ENCODE results near the gene GH1. TPM values are rescaled to one million over a fixed set of nuclear protein-coding genes. Genes with fewer than 3 reads are reported as not detected.
"Not testable (repeated sequence)": the region's sequence is repeated elsewhere in the genome, so short reads cannot be mapped to it uniquely, and the experiment has no call there.

Gene GH1
- total RNA-seq, 4 donors from 2014 or later: not detected

GRCh38 chr17:63914471-63914870, 4.2 kb downstream of the GH1 start:
- DNase-seq (ENCODE audit: extremely low spot score): no peak
- TF ChIP-seq POLR2AphosphoS5 (IDR thresholded peaks at IDR 0.05) (no peak), POLR2A (IDR thresholded peaks at IDR 0.05; ENCODE audit: low read depth) (no peak), EP300 (IDR thresholded peaks at IDR 0.05) (no peak), CTCF (IDR thresholded peaks at IDR 0.05) (no peak)
- no peak overlapping the region for H3K4me3 ChIP-seq
- intact Hi-C loops (cut with DNase I): loop anchor here (10.0 kb wide), 2 partner anchors 220 to 370 kb away; partner anchors contain the start of gene ERN1
- 92% methylated on average over 2 of the region's 7 CpGs for WGBS
- H3K36me3 ChIP-seq: no peaks in the 10 kb centered on the region
- H3K9me3 ChIP-seq: no peaks in the 10 kb centered on the region
- H3K27me3 ChIP-seq: peaks cover 0 to 26% (median 0%) of the 10 kb centered on the region in 4 donors
- peaks cover 0 to 11% (median 3%) of the 10 kb centered on the region in 4 donors for H3K4me1 ChIP-seq
- H3K27ac ChIP-seq (replicated peaks in 1 of 4): no peak overlapping the region

- DNase-seq (ENCODE audit: extremely low spot score): no peak
- peaks cover 0 to 14% (median 0%) of the 10 kb centered on the region in 4 donors for H3K27me3 ChIP-seq
- intact Hi-C loops (cut with DNase I): loop anchor here (10.0 kb wide), 2 partner anchors 223 to 373 kb away; partner anchors contain the start of gene ERN1
- H3K4me1 ChIP-seq: peaks cover 0 to 5% (median 0%) of the 10 kb centered on the region in 4 donors
- 46% methylated on average over 6 of the region's 8 CpGs for WGBS
- no peaks in the 10 kb centered on the region for H3K36me3 ChIP-seq
- no peaks in the 10 kb centered on the region for H3K9me3 ChIP-seq
- no peak overlapping the region for H3K4me3 ChIP-seq
- peak; percentile 59 to 90 (median 82) for TF ChIP-seq CTCF (IDR thresholded peaks at IDR 0.05)
- TF ChIP-seq EP300 (IDR thresholded peaks at IDR 0.05): no peak
- H3K27ac ChIP-seq (replicated peaks in 1 of 4): no peak overlapping the region
Observed at GRCh38 chr17:63911657-63912100, 7.0 kb downstream of the GH1 start.

GRCh38 chr17:63911041-63911635, 7.5 kb downstream of the GH1 start, which contains the start of gene CSHL1:
Gene CSHL1, minus strand, starts transcription at chr17:63911258. Its CDS starts 62 bp downstream, at chr17:63911196.
- no peak for TF ChIP-seq EP300 (IDR thresholded peaks at IDR 0.05)
- no peak for TF ChIP-seq POLR2A (IDR thresholded peaks at IDR 0.05; ENCODE audit: low read depth)
- TF ChIP-seq POLR2AphosphoS5 (IDR thresholded peaks at IDR 0.05): no peak
- TF ChIP-seq CTCF (IDR thresholded peaks at IDR 0.05): no peak
- Histone ChIP-seq H3K27ac (replicated peaks in 1 of 4) (no peak within 1 kb of the TSS), H3K27me3 (peaks cover 0 to 14% (median 0%) of the 10 kb centered on the region in 4 donors), H3K36me3 (no peaks in the 10 kb centered on the region), H3K4me3 (no peak within 1 kb of the TSS), H3K9me3 (no peaks in the 10 kb centered on the region), H3K4me1 (peaks cover 0 to 5% (median 0%) of the 10 kb centered on the region in 4 donors)
- no peak for DNase-seq (ENCODE audit: extremely low spot score)
- intact Hi-C loops (cut with DNase I): loop anchor here (10.0 kb wide), 2 partner anchors 224 to 374 kb away; partner anchors contain the start of gene ERN1
- 68% methylated on average over 9 of the region's 15 CpGs for WGBS

- Histone ChIP-seq H3K27me3 (peaks cover 0 to 14% (median 0%) of the 10 kb centered on the region in 4 donors), H3K4me3 (no peak overlapping the region), H3K9me3 (no peaks in the 10 kb centered on the region), H3K4me1 (peaks cover 0 to 5% (median 0%) of the 10 kb centered on the region in 4 donors), H3K27ac (replicated peaks in 1 of 4) (no peak overlapping the region), H3K36me3 (no peaks in the 10 kb centered on the region)
- no peak for DNase-seq (ENCODE audit: extremely low spot score)
- 80% methylated on average over 8 of the region's 14 CpGs for WGBS
- intact Hi-C loops (cut with DNase I): loop anchor here (10.0 kb wide), 2 partner anchors 225 to 375 kb away; partner anchors contain the start of gene ERN1
- TF ChIP-seq POLR2A (IDR thresholded peaks at IDR 0.05; ENCODE audit: low read depth) (no peak), EP300 (IDR thresholded peaks at IDR 0.05) (no peak), CTCF (IDR thresholded peaks at IDR 0.05) (no peak), POLR2AphosphoS5 (IDR thresholded peaks at IDR 0.05) (no peak)
Observed at GRCh38 chr17:63910096-63910495, 8.5 kb downstream of the GH1 start.

GRCh38 chr17:63909586-63909985, 9.1 kb downstream of the GH1 start:
- H3K9me3 ChIP-seq; H3K36me3 ChIP-seq; DNase-seq (ENCODE audit: extremely low spot score); intact Hi-C loops (cut with DNase I); H3K4me3 ChIP-seq; H3K4me1 ChIP-seq; H3K27ac ChIP-seq (replicated peaks in 1 of 4): not testable (repeated sequence)
- 91% methylated on average over 9 of the region's 10 CpGs for WGBS
- peaks cover 0 to 14% (median 0%) of the 10 kb centered on the region in 4 donors for H3K27me3 ChIP-seq

GRCh38 chr17:63907161-63907778, 11.4 kb downstream of the GH1 start:
- H3K4me1 ChIP-seq; H3K27ac ChIP-seq (replicated peaks in 1 of 4); H3K4me3 ChIP-seq; H3K36me3 ChIP-seq; H3K9me3 ChIP-seq; intact Hi-C loops (cut with DNase I); DNase-seq (ENCODE audit: extremely low spot score): not testable (repeated sequence)
- WGBS: 51% methylated on average over 12 of the region's 12 CpGs
- peaks cover 0 to 14% (median 0%) of the 10 kb centered on the region in 4 donors for H3K27me3 ChIP-seq

GRCh38 chr17:63904796-63905195, 13.8 kb downstream of the GH1 start:
- H3K4me1 ChIP-seq; H3K36me3 ChIP-seq; intact Hi-C loops (cut with DNase I); H3K9me3 ChIP-seq; H3K27me3 ChIP-seq; H3K27ac ChIP-seq (replicated peaks in 1 of 4); DNase-seq (ENCODE audit: extremely low spot score); H3K4me3 ChIP-seq: not testable (repeated sequence)
- 95% methylated on average over 8 of the region's 8 CpGs for WGBS
